Cardiac septum (tissue), 1 donor: ENCODE data around the gene CDT1. TPM values are rescaled to one million over a fixed set of nuclear protein-coding genes. Genes with fewer than 3 reads are reported as not detected.
"Not testable (repeated sequence)": the region's sequence is repeated elsewhere in the genome, so short reads cannot be mapped to it uniquely, and the experiment has no call there.

Experiments
- DNase-seq: peaks from one replicate; pipeline ENCODE4 v3.0.0-alpha.2; 2020; ENCODE audit warnings: low spot score
- intact Hi-C: fragments of 100-400 bp; cut with DNase I; formaldehyde crosslinking; loops from one replicate; pipeline ENCODE4 v1.14.0; 2022
- total RNA-seq: library from RNA; stranded (reverse); fragmentation: NEBNext Ultra II Directional; extraction: Animal tissue kit (Norgen Biotek cat#: 25700); gene quantifications from one replicate; pipeline ENCODE4 v1.2.1, GENCODE V29; 2021
- donor health status: DM: no; HTN: no; CAD: no.

Gene CDT1
- total RNA-seq, 1 donor from 2014 or later: 0.46 TPM

GRCh38 chr16:88812513-88813268 is 9.1 kb downstream of the CDT1 start:
- no peak for DNase-seq
- intact Hi-C loops: loop anchor here (2.0 to 5.0 kb wide), 3 partner anchors 44 to 405 kb away; partner anchors contain the start of genes GALNS, TRAPPC2L and ZNF778

GRCh38 chr16:88813269-88814143 is 9.9 kb downstream of the CDT1 start:
- intact Hi-C loops: loop anchor here (2.0 to 5.0 kb wide), 3 partner anchors 43 to 404 kb away; partner anchors contain the start of genes GALNS, TRAPPC2L and ZNF778
- no peak for DNase-seq

GRCh38 chr16:88814144-88814502 is 10.5 kb downstream of the CDT1 start:
- no peak for DNase-seq
- intact Hi-C loops: loop anchor here (5.0 kb wide), 2 partner anchors 353 to 403 kb away; partner anchors contain the start of gene ZNF778

- intact Hi-C loops: no loop called here
- no peak for DNase-seq
Observed at GRCh38 chr16:88815227-88815626, 11.6 kb downstream of the CDT1 start.

- no peak for DNase-seq
- intact Hi-C loops: no loop called here
Observed at GRCh38 chr16:88815901-88816589, 12.5 kb downstream of the CDT1 start.

GRCh38 chr16:88816736-88817535 is 13.3 kb downstream of the CDT1 start:
- no peak for DNase-seq
- intact Hi-C loops: no loop called here

DNA sequence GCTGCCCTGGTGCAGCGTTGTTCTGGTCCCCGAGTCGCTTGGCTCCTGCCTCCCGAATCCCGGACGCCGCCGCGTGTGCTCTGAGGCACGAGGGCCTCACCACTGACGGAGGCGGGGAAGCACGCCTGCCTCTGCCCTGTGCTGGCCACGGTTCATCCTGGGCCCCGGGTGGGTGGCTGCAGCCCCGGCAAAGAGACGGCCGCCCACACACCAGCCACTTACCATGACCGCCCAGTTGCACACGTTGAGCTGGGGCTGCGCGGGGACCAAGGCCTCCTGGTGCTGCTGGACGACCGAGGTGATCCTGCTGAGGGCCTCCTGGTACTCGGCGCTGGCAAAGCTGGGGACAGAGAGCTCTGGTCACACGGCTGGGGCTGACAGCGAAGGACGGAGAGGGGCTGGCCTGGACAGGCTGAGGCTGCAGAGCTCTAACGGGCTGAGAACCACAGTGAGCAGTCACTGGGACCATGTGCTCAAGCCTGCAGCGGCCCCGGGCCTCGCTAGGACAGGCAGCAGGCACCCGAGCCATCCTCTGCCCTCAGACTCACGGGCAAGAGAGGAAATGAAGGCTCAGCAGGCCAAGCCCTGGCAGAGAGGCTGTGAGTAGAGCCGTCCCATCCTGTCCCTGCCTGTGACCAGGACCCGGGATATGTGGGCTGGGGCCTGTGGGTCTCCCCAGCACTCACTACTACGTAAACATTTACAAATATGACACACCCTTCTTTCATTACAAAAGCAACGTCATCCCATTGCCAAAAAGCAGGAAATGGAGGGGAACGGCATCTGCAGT is 14.4 kb downstream of the CDT1 start:
- DNase-seq: no peak
- intact Hi-C loops: no loop called here

DNA sequence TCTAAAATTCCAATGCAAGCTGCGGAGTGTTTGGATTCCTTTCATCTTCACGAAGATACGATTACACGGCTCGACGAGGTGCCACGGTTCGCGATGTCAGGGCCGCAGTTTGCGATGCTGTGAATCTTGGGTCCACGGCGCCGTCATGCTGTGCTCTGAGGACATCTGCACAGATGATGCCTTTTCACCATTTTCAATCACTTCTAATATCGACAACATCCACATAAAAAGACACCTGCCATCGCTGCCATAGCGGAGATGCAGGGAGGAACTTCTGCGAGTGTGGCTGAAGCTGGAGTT is 14.9 kb downstream of the CDT1 start:
- intact Hi-C loops: no loop called here
- DNase-seq: no peak

GRCh38 chr16:88819126-88819525 is 15.5 kb downstream of the CDT1 start:
- intact Hi-C loops: no loop called here
- DNase-seq: no peak

DNA sequence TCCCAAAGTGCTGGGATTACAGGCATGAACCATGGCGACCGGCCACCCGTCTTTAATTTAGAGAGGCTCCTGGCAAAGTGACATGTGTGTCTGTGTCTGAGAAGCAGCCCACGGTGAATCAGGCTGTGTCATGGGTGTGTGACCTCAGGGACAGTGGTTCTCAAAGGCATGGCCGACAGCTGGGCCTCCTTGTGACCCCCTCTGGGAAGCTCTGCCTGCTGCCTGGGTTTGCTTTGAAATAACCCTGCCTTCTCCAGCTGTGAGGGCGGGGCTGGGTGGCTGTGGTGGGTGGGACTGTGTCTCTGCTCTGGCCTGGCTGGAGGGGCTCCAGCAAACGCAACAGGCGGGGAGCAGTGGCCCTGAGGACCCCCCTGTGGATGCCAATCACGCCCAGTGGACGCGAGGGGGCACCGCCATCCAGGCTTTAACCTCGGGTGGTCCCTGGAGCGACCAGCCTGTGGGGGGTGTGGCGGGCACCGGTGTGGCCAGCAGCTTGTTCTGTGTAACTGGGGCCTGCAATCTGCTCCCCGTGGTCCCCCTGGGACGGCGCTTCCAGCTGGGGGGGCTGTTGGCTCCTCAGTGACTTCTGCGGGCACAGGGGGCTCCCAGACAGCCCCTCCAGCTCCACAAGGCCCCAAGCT is 16.9 kb downstream of the CDT1 start:
- intact Hi-C loops: no loop called here
- no peak for DNase-seq

- no peak for DNase-seq
Observed at GRCh38 chr16:88821168-88821850, 17.7 kb downstream of the CDT1 start.

GRCh38 chr16:88822281-88823040 is 18.9 kb downstream of the CDT1 start:
- intact Hi-C loops: no loop called here
- no peak for DNase-seq

More at GRCh38 chr16:88821168-88821850, 17.7 kb downstream of the CDT1 start:
- intact Hi-C loops: no loop called here

GRCh38 chr16:88823646-88824045 is 20.1 kb downstream of the CDT1 start:
- DNase-seq, intact Hi-C loops: not testable (repeated sequence)

DNA sequence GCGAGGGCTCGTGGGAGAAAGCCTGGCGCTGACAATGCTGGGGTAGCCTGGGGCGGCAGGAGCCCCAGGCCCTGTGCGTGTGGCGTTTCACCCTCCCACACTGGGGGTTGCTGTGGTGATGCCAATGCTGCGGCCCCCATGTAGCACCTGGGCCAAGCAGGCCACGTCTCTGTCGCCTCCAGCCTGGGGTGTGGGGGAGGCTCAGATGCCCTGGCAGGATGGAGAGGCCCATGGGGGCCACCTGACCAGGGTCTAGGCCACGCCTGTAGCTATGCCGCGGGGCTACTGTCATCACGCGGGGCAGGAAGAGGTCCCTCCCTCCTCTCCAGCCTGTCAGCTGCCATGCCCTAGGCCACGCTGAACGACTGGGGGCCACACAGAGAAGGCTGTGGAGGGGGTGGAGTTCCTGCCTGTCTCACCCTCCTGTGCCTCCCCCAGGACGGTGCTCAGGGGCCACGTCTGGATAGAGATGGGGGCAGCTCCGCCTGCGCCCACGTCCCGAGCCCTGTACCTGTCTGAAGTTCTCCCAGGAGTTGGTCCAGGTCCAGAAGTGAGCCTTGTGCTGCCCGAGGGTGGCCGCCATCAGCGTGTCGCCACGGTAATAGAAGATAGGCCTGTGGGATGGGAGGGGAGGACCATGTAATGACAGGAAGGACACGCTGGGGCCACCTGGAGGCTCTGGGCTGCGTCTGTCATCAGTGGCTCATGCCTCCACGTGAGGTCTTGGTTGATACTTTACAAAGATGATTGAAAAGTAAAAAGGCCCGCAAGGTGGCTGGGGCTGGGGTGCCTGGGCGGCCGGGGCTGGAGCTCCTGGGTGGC is 20.9 kb downstream of the CDT1 start:
- intact Hi-C loops: no loop called here
- no peak for DNase-seq

DNA sequence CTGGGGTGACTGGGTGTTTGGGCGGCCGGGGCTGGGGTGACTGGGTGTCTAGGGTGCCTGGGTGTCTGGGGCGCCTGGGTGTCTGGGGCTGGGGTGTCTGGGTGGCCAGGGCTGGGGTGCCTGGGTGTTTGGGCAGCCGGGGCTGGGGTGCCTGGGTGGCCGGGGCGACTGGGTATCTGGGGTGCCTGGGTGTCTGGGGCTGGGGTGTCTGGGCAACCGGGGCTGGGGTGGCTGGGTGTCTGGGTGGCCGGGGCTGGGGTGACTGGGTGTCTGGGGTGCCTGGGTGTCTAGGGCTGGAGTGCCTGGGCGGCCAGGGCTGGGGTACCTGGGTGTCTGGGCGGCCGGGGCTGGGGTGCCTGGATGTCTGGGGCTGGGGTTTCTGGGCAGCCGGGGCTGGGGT is 21.6 kb downstream of the CDT1 start:
- intact Hi-C loops: no loop called here

More for the DNA sequence above, 21.6 kb downstream of the CDT1 start:
- DNase-seq: no peak
